K562 (cell line): Measurements from ENCODE around the gene BRPF1. TPM values are rescaled to one million over a fixed set of nuclear protein-coding genes. Genes with fewer than 3 reads are reported as not detected.

ENCODE experiments used
- AFF1 ChIP-seq, 2 experiments: fragments of 450-650 bp; IDR thresholded peaks; 2 replicates each; pipeline ENCODE4 v1.6.1; 2018; ENCODE audit warnings: mild to moderate bottlenecking in 2 of 2, low read depth in 1 of 2; ENCODE audit not compliant: partially characterized antibody in 2 of 2
- CHCHD3 ChIP-seq: fragments of 250-450 bp; sonication (Bioruptor Pico); IDR thresholded peaks from 2 replicates; pipeline ENCODE4 v2.1.2; 2022; ENCODE audit warnings: mild to moderate bottlenecking
- CHD2 ChIP-seq: IDR thresholded peaks from 2 replicates; pipeline ENCODE4 v1.6.1; 2011; ENCODE audit warnings: low read depth, low read length
- E2F3 ChIP-seq: fragments of 250-450 bp; sonication (Bioruptor Pico); IDR thresholded peaks from 2 replicates; pipeline ENCODE4 v1.4.0; 2020; ENCODE audit warnings: mild to moderate bottlenecking
- ESRRA ChIP-seq: fragments of 450-650 bp; IDR thresholded peaks from 2 replicates; pipeline ENCODE4 v1.6.1; 2014; ENCODE audit warnings: low read depth, mild to moderate bottlenecking, moderate library complexity, borderline replicate concordance
- ETS1 ChIP-seq: conservative IDR thresholded peaks from 2 replicates; pipeline ENCODE4 v1.6.1; 2011; ENCODE audit warnings: low read depth, mild to moderate bottlenecking, low read length; ENCODE audit not compliant: control insufficient read depth
- EZH2 ChIP-seq: IDR thresholded peaks from 2 replicates; pipeline ENCODE4 v1.6.1; 2012; ENCODE audit warnings: low read depth, mild to moderate bottlenecking, inconsistent platforms, low read length, borderline replicate concordance
- GABPB1 ChIP-seq: sonication (generic); formaldehyde crosslinking; IDR thresholded peaks from 2 replicates; pipeline ENCODE4 v1.8.0; 2022; ENCODE audit warnings: mild to moderate bottlenecking, missing genetic modification reagents
- GTF2E2 ChIP-seq: fragments of 200-800 bp; sonication (Bioruptor generic); IDR thresholded peaks from 2 replicates; pipeline ENCODE4 v1.6.1; 2016; ENCODE audit warnings: missing genetic modification characterization, missing compliant biosample characterization
- HNRNPLL ChIP-seq: fragments of 200-400 bp; formaldehyde crosslinking; IDR thresholded peaks from 2 replicates; pipeline ENCODE4 v1.6.1; 2017; ENCODE audit warnings: low read length, low read depth, mild to moderate bottlenecking; ENCODE audit not compliant: poor library complexity, severe bottlenecking
- KHSRP ChIP-seq: fragments of 450-650 bp; IDR thresholded peaks from 2 replicates; pipeline ENCODE4 v1.6.1; 2017
- NCOA1 ChIP-seq: fragments of 450-650 bp; IDR thresholded peaks from 2 replicates; pipeline ENCODE4 v1.6.1; 2016; ENCODE audit warnings: low read depth
- NUFIP1 ChIP-seq: fragments of 450-650 bp; IDR thresholded peaks from 2 replicates; pipeline ENCODE4 v1.6.1; 2018; ENCODE audit not compliant: partially characterized antibody
- PHB2 ChIP-seq: fragments of 450-650 bp; IDR thresholded peaks from 2 replicates; pipeline ENCODE4 v1.6.1; 2017; ENCODE audit warnings: low read depth
- SETDB1 ChIP-seq: IDR thresholded peaks from one replicate; pipeline ENCODE4 v1.6.1; 2012; ENCODE audit warnings: low read length, control low read depth, inconsistent platforms
- SIN3B ChIP-seq: fragments of 450-650 bp; IDR thresholded peaks from 2 replicates; pipeline ENCODE4 v1.6.1; 2017; ENCODE audit warnings: low read depth, mild to moderate bottlenecking, moderate library complexity
- SMARCB1 ChIP-seq: IDR thresholded peaks from 2 replicates; pipeline ENCODE4 v1.6.1; 2011; ENCODE audit warnings: improper control_type of control experiment, low read depth; ENCODE audit not compliant: insufficient read length
- SMARCE1 ChIP-seq: fragments of 450-650 bp; IDR thresholded peaks from 2 replicates; pipeline ENCODE4 v1.7.1; 2016; ENCODE audit warnings: mild to moderate bottlenecking
- SMC3 ChIP-seq: conservative IDR thresholded peaks from 2 replicates; pipeline ENCODE4 v1.6.1; 2011; ENCODE audit warnings: low read depth, low read length, improper control_type of control experiment; ENCODE audit not compliant: insufficient read depth
- TBP ChIP-seq: optimal IDR thresholded peaks from 2 replicates; pipeline ENCODE3; 2011; ENCODE audit warnings: low read depth, low read length, improper control_type of control experiment
- TCF3 ChIP-seq: sonication (generic); formaldehyde crosslinking; IDR thresholded peaks from 2 replicates; pipeline ENCODE4 v1.4.0; 2020; ENCODE audit warnings: mild to moderate bottlenecking, missing genetic modification reagents
- ZEB2 ChIP-seq: fragments of 450-650 bp; IDR thresholded peaks from 2 replicates; pipeline ENCODE4 v1.6.1; 2016
- ZNF184 ChIP-seq: sonication (generic); formaldehyde crosslinking; IDR thresholded peaks from 2 replicates; pipeline ENCODE4 v1.5.0; 2020; ENCODE audit warnings: missing genetic modification reagents
- polyA plus RNA-seq, 8 experiments: library from polyadenylated mRNA; depleted of rRNA in 4 of 8; stranded (reverse) in 5 of 8; unstranded in 3 of 8; fragments of >200 nt; fragmentation: Nextera tagmentation in 2 of 8; fragmentation: Illumina TruSeq in 1 of 8; extraction: Ambion mirVana in 2 of 8; extraction: Trizol in 1 of 8; gene quantifications; 2 replicates each; pipeline versions ENCODE4 v1.2.1 to v1.2.3, GENCODE V29; 2011 to 2014; ENCODE audit warnings: inconsistent platforms in 1 of 8, missing spikeins in 1 of 8
- total RNA-seq, 7 experiments: library from RNA; depleted of rRNA in 6 of 7; stranded (reverse); fragments of >200 nt in 6 of 7; fragmentation: Illumina TruSeq in 2 of 7; extraction: Trizol in 2 of 7; gene quantifications; 2 replicates each; pipeline versions ENCODE4 v1.2.1 to v1.2.3, GENCODE V29; 2011 to 2021; ENCODE audit warnings: low replicate concordance in 1 of 7
- TF ChIP-seq, protein P1 (sequence below): fragments of 450-650 bp; formaldehyde crosslinking; IDR thresholded peaks from 2 replicates; pipeline ENCODE4 v1.4.0; 2022; ENCODE audit warnings: missing genetic modification characterization

Gene BRPF1
- total and polyA plus RNA-seq, 9 of the 15 experiments (the other 6 are each of a cell fraction or from before 2014, with no cell fraction given): 1.1 to 40.2 (median 23.5) TPM

DNA sequence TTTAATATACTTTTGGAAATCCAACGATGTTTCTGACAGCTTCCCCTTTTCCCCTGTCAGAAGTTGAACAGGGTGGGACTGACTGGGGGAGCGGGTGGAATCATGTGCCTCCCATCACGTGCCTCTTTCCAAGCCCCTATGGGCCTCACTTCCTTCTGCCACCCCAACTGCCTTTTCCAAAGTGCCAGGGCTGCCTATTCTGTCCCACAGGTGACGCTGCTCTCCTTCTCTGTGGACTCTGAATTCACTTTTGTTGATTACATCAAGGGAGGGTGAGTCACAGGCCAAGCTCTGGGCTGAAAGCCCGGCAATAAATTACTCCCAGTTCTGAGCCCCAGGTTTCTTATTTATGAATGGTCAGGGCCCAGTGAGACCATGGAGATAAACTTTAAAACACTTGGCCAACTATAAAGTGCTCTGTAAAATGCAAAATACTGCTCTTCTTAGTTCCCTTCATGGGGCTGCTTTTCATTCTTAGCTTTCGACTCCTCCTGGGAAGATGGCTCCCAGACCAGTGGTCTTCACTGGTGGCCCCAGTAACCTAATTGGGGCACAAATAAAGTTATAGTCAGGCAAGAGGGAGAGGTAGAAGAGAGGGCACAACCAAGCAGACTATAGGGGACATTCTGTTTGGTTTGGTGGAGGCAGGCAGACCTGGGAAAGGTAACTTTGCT, 15.6 kb upstream of the BRPF1 start (continued):
- peak; percentile 85 for TF ChIP-seq SMC3
- peak; percentile 63; the same call in 1 of the 2 replicates for TF ChIP-seq SIN3B
- no peak for TF ChIP-seq CHD2
- no peak for TF ChIP-seq NCOA1
- TF ChIP-seq, protein P1, sequence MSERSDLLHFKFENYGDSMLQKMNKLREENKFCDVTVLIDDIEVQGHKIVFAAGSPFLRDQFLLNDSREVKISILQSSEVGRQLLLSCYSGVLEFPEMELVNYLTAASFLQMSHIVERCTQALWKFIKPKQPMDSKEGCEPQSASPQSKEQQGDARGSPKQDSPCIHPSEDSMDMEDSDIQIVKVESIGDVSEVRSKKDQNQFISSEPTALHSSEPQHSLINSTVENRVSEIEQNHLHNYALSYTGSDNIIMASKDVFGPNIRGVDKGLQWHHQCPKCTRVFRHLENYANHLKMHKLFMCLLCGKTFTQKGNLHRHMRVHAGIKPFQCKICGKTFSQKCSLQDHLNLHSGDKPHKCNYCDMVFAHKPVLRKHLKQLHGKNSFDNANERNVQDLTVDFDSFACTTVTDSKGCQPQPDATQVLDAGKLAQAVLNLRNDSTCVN (CRISPR knock-in tag): no peak
- TF ChIP-seq NUFIP1: no peak
- TF ChIP-seq GABPB1: no peak; the same call in 1 of the 2 replicates
- TF ChIP-seq TCF3 (CRISPR knock-in tag): no peak
- no peak for TF ChIP-seq CHCHD3 (CRISPR knock-in tag)
- no peak for TF ChIP-seq PHB2
- no peak for TF ChIP-seq HNRNPLL
- TF ChIP-seq ESRRA: no peak
- TF ChIP-seq EZH2: no peak
- TF ChIP-seq E2F3 (CRISPR knock-in tag): peak; percentile 7; the same call in 1 of the 2 replicates
- no peak for TF ChIP-seq ZNF184 (CRISPR knock-in tag)
- TF ChIP-seq ETS1: no peak; the same call in 1 of the 2 replicates
- peak; percentile 60; the same call in 1 of the 2 replicates for TF ChIP-seq GTF2E2 (tag)
- TF ChIP-seq KHSRP: no peak
- peak in 1 of 2 experiments; percentile 88 for TF ChIP-seq AFF1 (IDR thresholded peaks at IDR 0.05; ENCODE audit: low read depth in 1 of 2, partially characterized antibody in 2 of 2)
- TF ChIP-seq SMARCB1: no peak
- peak; percentile 92 for TF ChIP-seq SMARCE1
- TF ChIP-seq TBP: peak; percentile 25
- peak; percentile 35; the same call in 1 of the 2 replicates for TF ChIP-seq ZEB2
- no peak for TF ChIP-seq SETDB1
